Measurements from ENCODE around the gene DHX32. TPM values are rescaled to one million over a fixed set of nuclear protein-coding genes. Genes with fewer than 3 reads are reported as not detected.

DHX32 gene
- total RNA-seq, 6 experiments from 2014 or later: 10.0 to 17.6 (median 14.1) TPM

DNA sequence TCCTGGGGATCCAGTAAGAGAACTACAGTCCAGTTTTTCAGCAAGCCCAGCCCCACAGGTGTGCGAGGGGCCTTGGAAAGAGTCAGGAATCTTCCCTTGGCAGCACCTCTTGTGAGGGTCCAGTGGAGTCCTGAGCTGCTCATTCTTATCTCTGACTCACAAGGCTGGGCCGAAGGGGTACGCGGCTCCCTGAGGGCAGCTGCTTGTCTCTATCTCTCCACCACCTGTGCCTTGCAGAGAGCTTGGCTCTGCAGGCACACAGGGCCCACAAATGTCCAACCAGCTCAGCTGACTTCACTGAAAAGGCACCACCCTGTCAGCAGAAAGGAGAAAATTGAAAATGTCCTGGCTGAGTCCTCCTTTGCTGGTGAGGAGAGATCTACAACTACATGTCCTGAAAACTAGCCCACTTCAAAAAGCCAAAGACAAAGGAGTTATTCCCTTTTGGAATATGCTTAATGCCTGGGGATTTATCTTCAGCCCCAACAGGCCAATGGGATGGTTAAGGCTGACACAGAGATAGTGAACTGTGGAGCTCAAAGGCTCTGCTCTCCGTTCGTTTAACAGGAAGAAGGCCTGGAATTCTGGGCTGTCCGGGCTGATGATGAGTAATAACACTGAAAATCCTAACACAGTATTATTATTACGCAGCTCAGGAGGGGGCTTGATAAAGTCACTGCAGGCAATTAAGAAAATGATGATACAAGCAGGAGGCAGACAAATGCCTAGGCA is 81.5 kb downstream of the DHX32 start:
- Histone ChIP-seq H3K27ac (no peak overlapping the region), H3K9me3 (no peaks in the 10 kb centered on the region), H3K36me3 (peaks cover 0 to 2% (median under 1%) of the 10 kb centered on the region in 4 donors), H3K4me1 (no peaks in the 10 kb centered on the region), H3K4me3 (no peak overlapping the region), H3K27me3 (no peaks in the 10 kb centered on the region)
- WGBS (ENCODE audit: insufficient coverage, low coverage, low lambda C conversion rate, missing lambda C conversion rate): 100% methylated on average over 7 of the region's 8 CpGs
- no peak for ATAC-seq
- intact Hi-C loops (cut with DNase I): no loop called here
- TF ChIP-seq, protein P1, sequence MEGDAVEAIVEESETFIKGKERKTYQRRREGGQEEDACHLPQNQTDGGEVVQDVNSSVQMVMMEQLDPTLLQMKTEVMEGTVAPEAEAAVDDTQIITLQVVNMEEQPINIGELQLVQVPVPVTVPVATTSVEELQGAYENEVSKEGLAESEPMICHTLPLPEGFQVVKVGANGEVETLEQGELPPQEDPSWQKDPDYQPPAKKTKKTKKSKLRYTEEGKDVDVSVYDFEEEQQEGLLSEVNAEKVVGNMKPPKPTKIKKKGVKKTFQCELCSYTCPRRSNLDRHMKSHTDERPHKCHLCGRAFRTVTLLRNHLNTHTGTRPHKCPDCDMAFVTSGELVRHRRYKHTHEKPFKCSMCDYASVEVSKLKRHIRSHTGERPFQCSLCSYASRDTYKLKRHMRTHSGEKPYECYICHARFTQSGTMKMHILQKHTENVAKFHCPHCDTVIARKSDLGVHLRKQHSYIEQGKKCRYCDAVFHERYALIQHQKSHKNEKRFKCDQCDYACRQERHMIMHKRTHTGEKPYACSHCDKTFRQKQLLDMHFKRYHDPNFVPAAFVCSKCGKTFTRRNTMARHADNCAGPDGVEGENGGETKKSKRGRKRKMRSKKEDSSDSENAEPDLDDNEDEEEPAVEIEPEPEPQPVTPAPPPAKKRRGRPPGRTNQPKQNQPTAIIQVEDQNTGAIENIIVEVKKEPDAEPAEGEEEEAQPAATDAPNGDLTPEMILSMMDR (IDR thresholded peaks at IDR 0.05): no peak
- no peak for TF ChIP-seq POLR2A (IDR thresholded peaks at IDR 0.05)
- no peak for DNase-seq

DNA sequence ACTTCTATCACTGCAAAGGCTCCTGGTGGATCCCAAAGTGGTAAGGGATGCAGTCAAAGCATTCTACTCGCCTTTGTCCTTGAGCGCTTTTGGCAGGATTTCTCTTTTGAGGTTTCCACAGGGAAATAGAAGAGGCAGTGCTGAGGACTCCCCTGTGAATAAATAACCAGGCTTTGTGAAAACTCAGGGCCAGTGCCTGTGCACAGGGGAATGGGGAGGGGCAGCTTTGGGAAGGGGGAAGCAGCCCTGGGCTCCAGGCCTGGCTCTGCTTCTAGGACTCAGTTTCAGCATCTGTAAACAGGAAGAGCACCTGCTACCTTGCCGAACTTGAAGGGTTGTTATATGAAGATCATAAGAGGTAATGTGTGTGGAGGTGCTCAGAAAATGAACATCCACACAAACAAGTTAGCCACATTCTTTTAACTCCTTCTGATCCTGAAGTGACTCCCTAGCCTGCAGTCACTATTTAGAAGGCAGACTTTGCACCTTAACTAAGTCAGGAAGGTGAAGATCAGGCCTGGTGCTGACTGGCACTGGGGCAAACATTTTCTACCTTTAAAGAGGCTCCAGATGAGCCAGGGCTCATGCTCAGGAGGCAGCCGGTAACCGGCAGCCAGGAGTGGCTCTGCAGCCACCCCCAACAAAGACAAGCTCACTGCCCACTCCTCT is 83.0 kb downstream of the DHX32 start:
- intact Hi-C loops (cut with DNase I): no loop called here
- no peak overlapping the region for H3K4me3 ChIP-seq
- no peaks in the 10 kb centered on the region for H3K27me3 ChIP-seq
- H3K4me1 ChIP-seq: no peaks in the 10 kb centered on the region
- ATAC-seq (peak in 1 of 4 donors; percentile 23), DNase-seq (no peak)
- no peaks in the 10 kb centered on the region for H3K9me3 ChIP-seq
- TF ChIP-seq, protein P1 (IDR thresholded peaks at IDR 0.05): no peak
- TF ChIP-seq POLR2A (IDR thresholded peaks at IDR 0.05): no peak
- 79% methylated on average over 4 of the region's 5 CpGs for whole genome bisulfite sequencing (ENCODE audit: insufficient coverage, low coverage, low lambda C conversion rate, missing lambda C conversion rate)
- H3K27ac ChIP-seq: no peak overlapping the region
- H3K36me3 ChIP-seq: peaks cover 0 to 9% (median 0%) of the 10 kb centered on the region in 4 donors

DNA sequence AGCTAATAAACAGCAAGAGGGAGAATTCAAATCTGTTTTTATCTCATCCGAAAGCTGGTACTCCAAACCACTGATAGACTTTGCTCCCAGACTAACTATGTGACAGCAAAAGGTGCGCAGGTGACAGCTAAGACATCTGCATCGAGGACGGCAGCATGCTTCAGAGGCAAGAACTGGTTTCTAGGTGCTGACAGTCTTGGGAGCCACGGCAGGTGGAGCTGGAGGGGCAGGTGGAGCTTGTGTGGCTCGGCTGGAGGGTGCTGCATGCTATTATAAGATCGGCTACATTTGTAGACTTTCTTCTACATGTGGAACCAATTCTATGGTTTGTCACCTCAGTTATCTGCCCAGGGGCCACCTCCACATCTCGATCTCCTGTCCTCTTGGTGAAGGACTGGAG is 83.7 kb downstream of the DHX32 start:
- Histone ChIP-seq H3K9me3 (no peaks in the 10 kb centered on the region), H3K27ac (no peak overlapping the region), H3K27me3 (no peaks in the 10 kb centered on the region), H3K36me3 (peaks cover 0 to 14% (median 0%) of the 10 kb centered on the region in 4 donors), H3K4me3 (no peak overlapping the region), H3K4me1 (no peaks in the 10 kb centered on the region)
- intact Hi-C loops (cut with DNase I): no loop called here
- WGBS (ENCODE audit: insufficient coverage, low coverage, low lambda C conversion rate, missing lambda C conversion rate): 91% methylated on average over 8 of the region's 8 CpGs
- DNase-seq: no peak
- ATAC-seq: no peak
- TF ChIP-seq POLR2A (IDR thresholded peaks at IDR 0.05): no peak
- TF ChIP-seq, protein P1 (IDR thresholded peaks at IDR 0.05): no peak

DNA sequence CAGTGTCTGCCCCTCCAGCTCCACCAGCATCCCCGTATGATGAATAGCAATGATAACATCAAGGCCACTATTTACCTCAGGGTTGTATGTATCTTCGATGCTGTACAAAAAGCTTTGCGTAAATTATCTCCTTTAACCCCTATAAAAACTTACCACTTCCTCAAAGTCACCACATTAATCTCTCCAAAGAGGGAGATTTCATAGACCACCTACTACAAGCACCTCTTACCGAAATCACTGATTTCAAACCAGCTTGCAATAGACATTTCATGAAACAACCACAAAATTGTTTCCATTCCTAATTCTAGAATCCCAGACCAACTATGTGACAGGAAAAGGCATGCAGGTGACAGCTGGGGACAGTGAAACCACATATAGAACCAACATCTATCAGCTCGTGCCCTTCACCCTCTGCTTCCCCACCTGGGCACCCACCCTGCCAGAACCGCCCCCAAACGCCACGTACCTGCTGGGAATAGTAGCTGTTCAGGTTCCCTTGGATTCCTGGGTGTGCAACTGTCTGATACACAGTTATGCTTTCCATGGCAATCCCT is 85.4 kb downstream of the DHX32 start:
- H3K27ac ChIP-seq: no peak overlapping the region
- no peaks in the 10 kb centered on the region for H3K4me1 ChIP-seq
- no peak for TF ChIP-seq POLR2A (IDR thresholded peaks at IDR 0.05)
- DNase-seq (no peak), ATAC-seq (no peak)
- no peaks in the 10 kb centered on the region for H3K9me3 ChIP-seq
- intact Hi-C loops (cut with DNase I): no loop called here
- 98% methylated on average over 4 of the region's 8 CpGs for WGBS (ENCODE audit: insufficient coverage, low coverage, low lambda C conversion rate, missing lambda C conversion rate)
- H3K4me3 ChIP-seq: no peak overlapping the region
- H3K36me3 ChIP-seq: peaks cover 0 to 23% (median 0%) of the 10 kb centered on the region in 4 donors
- H3K27me3 ChIP-seq: no peaks in the 10 kb centered on the region

DNA sequence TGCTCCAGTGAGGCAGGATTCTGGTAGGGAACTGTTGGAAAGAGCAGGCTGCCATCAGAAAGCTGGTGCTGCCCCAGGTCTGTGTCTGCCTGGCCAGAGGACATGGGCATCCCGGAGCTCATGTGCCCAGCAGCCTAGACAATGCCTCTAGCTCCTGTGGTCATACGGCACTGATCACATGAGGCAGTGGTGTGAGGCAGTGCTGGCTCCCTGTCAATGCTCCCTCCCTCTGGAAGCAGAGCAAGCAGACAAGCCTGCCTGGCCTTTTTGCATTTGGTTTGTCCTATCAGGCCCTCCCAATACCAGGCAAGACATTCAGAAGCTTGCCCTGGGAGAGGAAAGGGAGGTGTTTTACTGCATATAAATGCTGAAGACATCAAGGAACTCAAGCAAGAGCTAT is 86.0 kb downstream of the DHX32 start:
- intact Hi-C loops (cut with DNase I): no loop called here
- Histone ChIP-seq H3K9me3 (no peaks in the 10 kb centered on the region), H3K36me3 (peaks cover 0 to 23% (median 0%) of the 10 kb centered on the region in 4 donors), H3K4me3 (no peak overlapping the region), H3K4me1 (no peaks in the 10 kb centered on the region), H3K27ac (no peak overlapping the region), H3K27me3 (no peaks in the 10 kb centered on the region)
- TF ChIP-seq POLR2A (IDR thresholded peaks at IDR 0.05): no peak
- TF ChIP-seq, protein P1 (IDR thresholded peaks at IDR 0.05): no peak
- ATAC-seq (no peak), DNase-seq (no peak)
- WGBS (ENCODE audit: insufficient coverage, low coverage, low lambda C conversion rate, missing lambda C conversion rate): no CpG with 5 or more reads among the region's 2 CpGs
